CD4-positive, alpha-beta T cell treated with Interleukin-4 for 1 hour (primary cell): ENCODE results near the gene RNASEH2B.
A peak's percentile ranks its signal among the peaks of the same experiment; 100 is the strongest.

ENCODE experiments used
- DNase-seq, 2 donors: peaks; one replicate each; pipeline ENCODE4 v3.0.0-alpha.2; 2020 to 2022

RNASEH2B gene, protein sequence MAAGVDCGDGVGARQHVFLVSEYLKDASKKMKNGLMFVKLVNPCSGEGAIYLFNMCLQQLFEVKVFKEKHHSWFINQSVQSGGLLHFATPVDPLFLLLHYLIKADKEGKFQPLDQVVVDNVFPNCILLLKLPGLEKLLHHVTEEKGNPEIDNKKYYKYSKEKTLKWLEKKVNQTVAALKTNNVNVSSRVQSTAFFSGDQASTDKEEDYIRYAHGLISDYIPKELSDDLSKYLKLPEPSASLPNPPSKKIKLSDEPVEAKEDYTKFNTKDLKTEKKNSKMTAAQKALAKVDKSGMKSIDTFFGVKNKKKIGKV

DNA sequence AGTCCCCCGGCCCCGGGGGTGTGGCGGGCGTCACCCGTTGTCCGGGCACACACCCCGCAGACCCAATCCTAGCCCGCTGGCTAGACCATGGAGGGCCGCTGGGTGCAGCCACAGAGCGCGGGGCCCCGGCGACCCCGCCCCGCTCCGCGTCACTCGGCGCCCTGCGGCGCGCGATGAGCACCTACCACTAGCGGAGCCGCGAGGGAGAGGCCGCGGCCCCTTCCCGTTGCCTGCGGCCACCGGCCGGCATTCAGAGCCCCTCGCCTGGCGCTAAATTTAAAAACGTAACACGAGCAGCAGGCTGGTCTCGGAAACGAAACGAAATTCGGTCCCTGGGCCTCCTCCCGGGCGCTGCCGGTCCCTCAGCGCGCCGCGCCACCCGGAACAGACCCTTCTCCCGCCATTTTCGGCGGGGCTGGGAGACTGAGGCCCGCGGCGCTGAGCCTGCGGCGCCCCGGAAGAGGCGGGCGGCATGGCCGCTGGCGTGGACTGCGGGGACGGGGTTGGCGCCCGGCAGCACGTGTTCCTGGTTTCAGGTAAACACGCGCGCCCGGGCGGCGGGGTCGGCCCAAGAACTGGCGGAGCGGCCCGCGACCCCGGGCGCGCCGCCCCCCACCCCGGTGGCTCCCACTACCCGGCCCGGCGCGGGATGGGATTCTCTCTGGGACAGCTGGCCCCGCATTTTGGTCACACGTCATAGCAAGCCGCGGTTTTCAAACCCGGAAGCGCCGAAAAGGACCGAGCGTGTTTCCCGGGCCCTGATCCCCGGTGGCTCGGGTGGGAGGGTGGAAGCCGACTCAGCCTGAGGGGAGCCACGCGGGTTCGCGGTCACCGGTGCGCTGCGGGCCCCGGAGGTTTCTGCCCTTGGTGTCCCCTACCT, at the start of gene RNASEH2B:
RNASEH2B (plus strand) TSS at position 187 of the 880 bp plus-strand sequence; CDS start at position 473, 286 bp downstream.
- peak; percentile 69 to 73 for DNase-seq

- no peak for DNase-seq
Measured at GRCh38 chr13:50864492-50864891, 45.1 kb upstream of the RNASEH2B start.

DNA sequence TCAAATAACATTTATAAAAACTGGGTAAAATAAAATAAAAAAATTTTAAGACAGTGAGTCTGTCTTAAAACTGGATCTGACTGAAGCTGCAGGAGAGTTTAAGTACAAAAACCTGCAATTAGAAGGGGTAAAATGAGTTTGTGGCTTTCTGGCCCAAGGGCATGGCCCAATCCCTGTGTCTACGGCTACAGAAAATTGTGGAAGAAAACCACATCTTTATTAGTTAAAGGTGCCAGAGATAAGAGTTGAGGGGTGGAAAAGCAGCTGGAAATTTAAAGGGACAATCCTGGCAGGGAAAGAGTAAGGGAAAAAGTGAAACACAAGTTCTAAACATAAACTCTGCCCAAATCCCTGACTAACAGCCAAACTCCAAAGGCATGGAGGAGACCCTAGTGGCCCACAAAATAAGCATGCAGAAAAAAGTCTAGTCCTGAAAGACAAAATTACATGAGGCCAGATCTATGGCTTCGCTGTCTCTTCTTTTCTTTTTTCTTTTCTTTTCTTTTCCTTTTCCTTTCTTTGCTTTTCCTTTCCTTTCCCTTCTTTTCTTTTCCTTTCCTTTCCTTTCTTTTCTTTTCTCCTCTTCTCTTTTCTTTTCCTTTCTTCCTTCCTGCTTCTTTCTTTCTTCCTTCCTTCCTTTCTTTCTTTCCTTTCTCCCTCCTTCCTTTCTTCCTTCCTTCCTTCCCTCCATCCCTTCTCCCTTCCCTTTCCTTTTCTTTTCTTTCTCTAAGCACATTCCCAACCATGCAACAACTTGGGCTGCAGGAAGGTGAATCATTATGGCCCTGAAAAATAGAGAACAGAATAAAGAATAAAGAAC, 42.6 kb upstream of the RNASEH2B start:
- DNase-seq: no peak

DNA sequence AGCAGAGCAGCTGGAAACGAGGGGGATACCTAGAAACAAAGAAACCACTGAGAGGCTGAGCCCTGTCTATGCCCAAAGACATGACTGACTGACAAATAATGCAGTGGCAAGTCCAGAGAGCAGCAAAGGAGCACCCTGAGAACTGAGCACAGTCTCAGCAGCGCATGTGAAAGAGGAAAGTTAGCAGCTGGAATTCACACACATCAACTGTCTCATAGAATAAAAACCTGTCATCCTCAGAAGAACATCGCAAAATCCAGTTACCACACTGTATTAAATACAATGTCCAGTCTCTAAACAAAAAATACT, 42.0 kb upstream of the RNASEH2B start:
- no peak for DNase-seq

DNA sequence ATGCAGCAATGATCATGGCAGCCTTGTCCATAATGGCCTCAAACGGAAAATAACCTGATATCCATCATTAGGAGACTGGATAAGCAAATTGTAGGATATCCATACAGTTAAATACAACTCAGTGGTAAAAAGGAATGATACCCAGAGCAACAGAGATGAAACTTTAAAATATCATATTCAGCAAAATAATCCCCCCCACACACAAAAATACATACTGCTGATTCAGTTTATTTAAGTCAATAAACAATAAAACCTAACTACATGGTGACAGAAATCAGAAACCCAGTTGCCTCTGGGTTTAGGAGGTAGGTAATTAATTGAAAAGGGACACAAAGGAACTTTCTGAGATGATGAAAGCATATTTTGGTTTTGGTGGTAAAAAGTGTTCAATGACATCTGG, 38.2 kb upstream of the RNASEH2B start:
- no peak for DNase-seq

DNA sequence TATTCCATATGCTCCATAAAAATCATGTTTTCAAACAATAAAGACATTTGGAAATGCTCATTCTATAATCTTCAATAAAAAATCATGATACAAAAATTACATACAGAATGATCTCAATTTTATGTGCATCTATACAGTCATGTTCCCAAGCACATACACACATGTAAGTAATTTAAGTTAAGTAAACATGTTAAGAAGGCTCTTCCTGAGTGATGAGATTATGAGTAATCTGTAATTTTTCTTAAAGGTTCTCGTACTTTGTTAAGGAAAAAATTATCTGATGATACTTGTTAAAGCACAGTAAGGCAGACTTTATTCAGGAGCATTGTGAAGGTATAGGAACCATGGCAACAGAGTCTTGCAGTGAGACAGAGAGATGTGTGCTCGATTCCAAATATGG, 36.1 kb upstream of the RNASEH2B start:
- DNase-seq: no peak

DNA sequence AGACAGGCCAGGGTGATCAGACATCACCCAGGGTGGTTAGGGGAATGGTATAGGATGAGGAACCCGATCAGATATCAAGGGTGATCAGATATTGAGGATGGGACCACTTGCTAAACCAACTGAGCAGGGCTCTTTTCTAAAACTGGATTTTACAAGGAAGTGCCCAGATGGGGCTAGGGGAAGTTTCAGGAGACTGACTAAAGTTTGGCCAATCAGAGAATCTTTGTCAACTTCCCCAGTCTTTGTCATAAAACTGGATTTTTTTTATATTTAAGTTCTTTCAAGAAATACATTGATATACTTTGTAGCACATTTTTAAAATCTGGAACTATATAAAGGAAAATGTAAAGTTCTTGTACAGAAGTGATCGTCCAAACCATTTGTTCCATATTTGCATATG, 35.6 kb upstream of the RNASEH2B start:
- no peak for DNase-seq

GRCh38 chr13:50882816-50883435, 26.7 kb upstream of the RNASEH2B start:
- no peak for DNase-seq

DNA sequence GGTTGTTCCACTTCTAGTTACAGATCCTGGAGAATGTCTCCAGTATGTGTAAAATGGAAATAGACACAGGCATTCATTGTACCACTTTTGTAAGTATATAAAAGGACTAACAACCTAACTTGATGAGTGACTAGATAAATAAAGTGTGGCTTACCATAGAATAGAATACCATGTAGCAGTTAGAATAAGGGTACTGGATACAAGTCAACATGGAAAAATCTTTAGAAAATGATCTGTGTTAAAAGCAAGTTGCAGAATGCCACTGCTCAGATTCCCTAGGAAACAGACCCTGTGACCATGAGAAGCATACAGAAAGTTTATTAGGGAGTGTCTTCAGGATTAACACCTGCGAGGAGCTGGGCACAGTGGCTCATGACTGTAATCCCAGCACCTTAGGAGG, 25.9 kb upstream of the RNASEH2B start:
- no peak for DNase-seq

DNA sequence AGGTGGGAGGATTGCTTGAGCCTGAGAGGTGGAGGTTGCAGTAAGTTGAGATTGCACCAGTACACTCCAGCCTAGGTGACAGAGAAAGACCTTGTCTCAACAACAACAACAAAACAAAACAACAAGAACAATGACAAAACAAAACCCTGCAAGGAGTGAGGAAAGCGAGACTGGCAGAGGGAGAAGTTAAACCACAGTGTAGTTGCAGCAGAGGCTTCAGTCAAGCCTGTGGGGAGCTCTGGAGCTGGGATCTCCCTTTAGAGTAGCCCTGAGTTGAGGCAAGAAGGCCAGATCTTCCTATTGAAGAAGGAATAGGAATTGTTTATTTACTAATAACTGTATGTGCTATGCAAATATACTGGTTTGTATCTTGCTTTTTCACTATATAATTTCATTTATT, 25.3 kb upstream of the RNASEH2B start:
- DNase-seq: no peak

GRCh38 chr13:50887151-50887550, 22.4 kb upstream of the RNASEH2B start:
- DNase-seq: no peak

- DNase-seq: no peak
Measured at GRCh38 chr13:50888362-50888761, 21.2 kb upstream of the RNASEH2B start.

DNA sequence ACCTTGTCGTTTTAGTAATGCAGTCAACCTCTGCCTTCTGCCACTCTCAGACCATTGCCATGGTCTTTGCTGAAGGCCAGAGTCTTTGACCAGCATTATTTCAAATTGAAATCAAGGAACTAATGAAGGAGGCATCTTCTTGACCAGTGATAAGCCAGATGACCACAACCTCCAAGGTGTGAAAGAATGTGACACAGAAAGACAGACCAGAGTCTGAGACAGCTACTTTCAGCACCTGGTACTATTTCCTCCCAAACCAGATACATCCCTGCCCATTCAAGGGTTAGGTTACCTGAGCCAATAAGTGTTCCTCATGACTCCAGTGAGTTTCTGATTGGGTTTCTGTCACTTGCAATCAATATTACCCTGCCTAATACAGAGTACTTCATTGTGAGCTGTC, 20.3 kb upstream of the RNASEH2B start:
- DNase-seq: no peak

- DNase-seq: no peak
Measured at GRCh38 chr13:50891206-50891605, 18.4 kb upstream of the RNASEH2B start.

GRCh38 chr13:50892210-50892944, 17.2 kb upstream of the RNASEH2B start:
- peak; percentile 48 to 49 for DNase-seq

- DNase-seq: peak; percentile 13 to 66
Measured at GRCh38 chr13:50893211-50893852, 16.3 kb upstream of the RNASEH2B start.

GRCh38 chr13:50894012-50894411, 15.6 kb upstream of the RNASEH2B start:
- DNase-seq: no peak

DNA sequence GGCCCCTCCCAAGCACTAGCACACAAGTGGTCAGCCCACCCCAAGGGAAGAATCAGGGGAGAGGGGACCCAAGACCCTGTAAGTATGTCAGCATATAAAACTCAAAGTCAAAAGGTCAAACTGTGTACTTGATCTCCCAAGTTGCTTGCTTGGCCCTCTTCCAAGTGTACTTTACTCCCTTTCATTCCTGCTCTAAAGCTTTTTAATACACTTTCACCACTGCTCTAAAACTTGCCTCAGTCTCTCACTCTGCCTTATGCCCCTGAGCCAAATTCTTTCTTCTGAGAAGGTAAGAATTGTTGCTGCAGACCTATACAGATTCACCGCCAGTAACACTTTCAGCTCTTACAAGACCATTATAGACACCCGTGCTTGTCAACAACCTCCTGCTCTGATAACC, 15.1 kb upstream of the RNASEH2B start:
- no peak for DNase-seq

GRCh38 chr13:50898338-50898737, 11.3 kb upstream of the RNASEH2B start:
- DNase-seq: no peak

DNA sequence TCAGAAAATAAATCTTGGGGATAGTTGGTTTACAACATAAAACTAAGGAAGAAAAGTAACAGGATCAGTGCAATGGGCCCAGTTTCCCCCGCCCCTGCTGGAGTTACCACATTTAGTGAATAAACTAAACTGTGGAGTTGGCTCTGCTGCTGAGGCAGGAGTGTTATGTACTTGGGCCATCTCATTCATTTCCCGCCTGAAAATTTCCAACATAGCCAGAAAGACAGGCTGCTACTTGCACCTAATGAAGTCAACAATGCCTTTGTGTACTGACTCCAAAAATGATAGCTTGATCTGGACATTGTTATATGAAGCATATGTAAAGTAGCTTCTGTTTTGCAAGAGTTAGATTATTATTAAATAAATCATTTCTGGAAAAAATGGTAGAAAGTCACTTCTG, 7.9 kb upstream of the RNASEH2B start:
- DNase-seq: no peak

- no peak for DNase-seq
Measured at GRCh38 chr13:50905256-50905655, 4.3 kb upstream of the RNASEH2B start.

DNA sequence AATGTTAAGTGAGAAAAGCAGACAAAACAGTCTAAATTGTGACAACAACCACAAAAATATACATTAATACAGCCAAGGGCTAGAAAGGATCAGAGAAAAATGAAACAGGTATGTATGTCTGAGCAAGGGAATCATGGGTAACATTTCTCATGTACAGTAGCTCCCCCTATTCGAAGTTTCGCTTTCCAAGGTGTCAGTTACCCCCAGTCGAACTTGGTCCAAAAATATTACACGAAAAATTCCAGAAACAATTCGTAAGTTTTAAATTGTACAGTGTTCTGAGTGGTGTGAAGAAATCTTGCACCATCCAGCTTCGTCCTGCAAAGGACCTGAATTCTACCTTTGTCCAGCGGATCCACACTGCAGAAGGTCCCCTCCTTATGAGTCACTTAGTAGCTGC, 1.8 kb upstream of the RNASEH2B start:
- DNase-seq: no peak
